ENCODE measurements around the gene PRKCB.
"Not testable (repeated sequence)": the region's sequence is repeated elsewhere in the genome, so short reads cannot be mapped to it uniquely, and the experiment has no call there.

PRKCB gene

GRCh38 chr16:24088767-24089166 lies 253.0 kb downstream of the PRKCB start:
- no peak for DNase-seq (ENCODE audit: low spot score)

- no peak for DNase-seq (ENCODE audit: low spot score)
These were observed 255.3 kb downstream of the PRKCB start for GRCh38 chr16:24091125-24091524.

- DNase-seq (ENCODE audit: low spot score): no peak
These were observed 257.3 kb downstream of the PRKCB start for GRCh38 chr16:24093049-24093448.

GRCh38 chr16:24094660-24095059 lies 258.9 kb downstream of the PRKCB start:
- DNase-seq (ENCODE audit: low spot score): no peak

- DNase-seq (ENCODE audit: low spot score): no peak
These were observed 263.1 kb downstream of the PRKCB start for GRCh38 chr16:24098896-24099295.

- DNase-seq (ENCODE audit: low spot score): no peak
These were observed 265.6 kb downstream of the PRKCB start for GRCh38 chr16:24101431-24101830.

- DNase-seq (ENCODE audit: low spot score): peak; percentile 83
These were observed 266.5 kb downstream of the PRKCB start for GRCh38 chr16:24102209-24102660.

- DNase-seq (ENCODE audit: low spot score): not testable (repeated sequence)
These were observed 269.7 kb downstream of the PRKCB start for GRCh38 chr16:24105471-24105870.

- not testable (repeated sequence) for DNase-seq (ENCODE audit: low spot score)
These were observed 272.3 kb downstream of the PRKCB start for GRCh38 chr16:24108090-24108489.

- no peak for DNase-seq (ENCODE audit: low spot score)
These were observed 276.0 kb downstream of the PRKCB start for GRCh38 chr16:24111724-24112302.

GRCh38 chr16:24113115-24113745 lies 277.4 kb downstream of the PRKCB start:
- no peak for DNase-seq (ENCODE audit: low spot score)

GRCh38 chr16:24114876-24115275 lies 279.1 kb downstream of the PRKCB start:
- DNase-seq (ENCODE audit: low spot score): no peak

GRCh38 chr16:24116046-24116776 lies 280.4 kb downstream of the PRKCB start:
- DNase-seq (ENCODE audit: low spot score): no peak

- DNase-seq (ENCODE audit: low spot score): no peak
These were observed 281.2 kb downstream of the PRKCB start for GRCh38 chr16:24116989-24117388.

- DNase-seq (ENCODE audit: low spot score): no peak
These were observed 281.9 kb downstream of the PRKCB start for GRCh38 chr16:24117680-24118079.

GRCh38 chr16:24118126-24118821 lies 282.5 kb downstream of the PRKCB start:
- peak; percentile 46 for DNase-seq (ENCODE audit: low spot score)

GRCh38 chr16:24119807-24120206 lies 284.0 kb downstream of the PRKCB start:
- DNase-seq (ENCODE audit: low spot score): peak; percentile 47

- no peak for DNase-seq (ENCODE audit: low spot score)
These were observed 287.5 kb downstream of the PRKCB start for GRCh38 chr16:24123275-24123674.

- no peak for DNase-seq (ENCODE audit: low spot score)
These were observed 288.5 kb downstream of the PRKCB start for GRCh38 chr16:24124291-24124690.

- DNase-seq (ENCODE audit: low spot score): no peak
These were observed 289.4 kb downstream of the PRKCB start for GRCh38 chr16:24125214-24125613.

GRCh38 chr16:24129412-24129918 lies 293.7 kb downstream of the PRKCB start:
- DNase-seq (ENCODE audit: low spot score): no peak

GRCh38 chr16:24130494-24131085 lies 294.8 kb downstream of the PRKCB start:
- no peak for DNase-seq (ENCODE audit: low spot score)
